HCT116 (cell line): ENCODE data around the gene CDK5RAP2. TPM values are rescaled to one million over a fixed set of nuclear protein-coding genes. Genes with fewer than 3 reads are reported as not detected.

Experiments
- ATAC-seq: fragments of 200-7000 bp; cut with Tn5 transposase; 2 replicates; pipeline ENCODE4 v1.9.1; 2020; ENCODE audit warnings: mild to moderate bottlenecking, moderate library complexity
- BruUV-seq: library from RNA; stranded (reverse); fragments of 400-500 nt; replicated peaks from 2 replicates; lab custom pipeline; 2021; lab: Mats Ljungman, UMichigan
- CTCF ChIA-PET: fragments of 300-600 bp; sonication (Branson Sonifier 250); formaldehyde crosslinking; loops from one replicate; lab custom pipeline; 2021; ENCODE audit warnings: antibody characterized with exemption; lab: Charles Lee
- POLR2A ChIA-PET: fragments of 300-600, 350-600 bp; sonication (Branson Sonifier 250); formaldehyde crosslinking; loops from one replicate; lab custom pipeline; 2021; ENCODE audit warnings: antibody characterized with exemption; lab: Charles Lee
- RAD21 ChIA-PET, 2 experiments: fragments of 300-600 bp; sonication (Branson Sonifier 250); formaldehyde crosslinking; loops; one replicate each; lab custom pipeline; 2023; ENCODE audit warnings: low total read pairs in 2 of 2; ENCODE audit not compliant: uncharacterized antibody in 2 of 2, unreplicated experiment in 2 of 2, low non-redundant PET in 1 of 2; lab: Charles Lee
- DNase-seq: peaks from one replicate; pipeline ENCODE4 v3.0.0-alpha.2; 2010; ENCODE audit warnings: low read depth, low spot score
- H2AFZ ChIP-seq: fragments of 200-600 bp; shearing (Covaris generic), sonication (generic); 2 replicates; pipeline ENCODE4 v1.6.1; 2017; ENCODE audit warnings: low read depth, mixed run types, mixed read lengths, antibody characterized with exemption, low read length; ENCODE audit not compliant: poor library complexity, severe bottlenecking
- H3K27ac ChIP-seq: 2 replicates; pipeline ENCODE4 v1.5.1; 2012; ENCODE audit warnings: low read depth, low read length
- H3K27me3 ChIP-seq: fragments of 200-600 bp; sonication (generic); 2 replicates; pipeline ENCODE4 v1.6.1; 2016; ENCODE audit warnings: mixed run types, low read length, mixed read lengths; ENCODE audit not compliant: insufficient read depth
- H3K36me3 ChIP-seq, 2 experiments: fragments of 200-500 bp in 1 of 2; fragments of 200-600 bp in 1 of 2; sonication (Bioruptor generic) in 1 of 2; sonication (generic) in 1 of 2; 2 replicates each; pipeline versions ENCODE4 v1.5.1 to v1.6.1; 2014 to 2016; ENCODE audit warnings: low read length in 2 of 2, inconsistent platforms in 1 of 2, mixed read lengths in 1 of 2, mixed run types in 1 of 2; ENCODE audit not compliant: insufficient read depth in 2 of 2, control insufficient read depth in 1 of 2
- H3K4me1 ChIP-seq, 2 experiments: fragments of 200-600 bp in 1 of 2; sonication (generic) in 1 of 2; 2 replicates each; pipeline versions ENCODE4 v1.5.1 to v1.6.1; 2012 to 2017; ENCODE audit warnings: low read length in 2 of 2, inconsistent platforms in 1 of 2, mild to moderate bottlenecking in 1 of 2, mixed read lengths in 1 of 2, mixed run types in 1 of 2, moderate library complexity in 1 of 2; ENCODE audit not compliant: insufficient read depth in 2 of 2, control insufficient read depth in 1 of 2
- H3K4me2 ChIP-seq: fragments of 200-600 bp; sonication (generic); 2 replicates; pipeline ENCODE4 v1.6.1; 2017; ENCODE audit warnings: mixed run types, low read length, mixed read lengths
- H3K4me3 ChIP-seq, 2 experiments: fragments of 200-600 bp in 1 of 2; sonication (generic) in 1 of 2; replicated peaks in 1 of 2; 2 replicates each; pipeline ENCODE4 v1.5.1; 2011 to 2016; ENCODE audit warnings: low read length in 2 of 2, control low read depth in 1 of 2, low read depth in 1 of 2, mild to moderate bottlenecking in 1 of 2, mixed read lengths in 1 of 2, mixed run types in 1 of 2
- H3K79me2 ChIP-seq: fragments of 200-600 bp; sonication (generic); 2 replicates; pipeline ENCODE4 v1.6.1; 2017; ENCODE audit warnings: mild to moderate bottlenecking, mixed run types, low read length, moderate library complexity, mixed read lengths; ENCODE audit not compliant: insufficient read depth
- H3K9ac ChIP-seq: fragments of 200-600 bp; sonication (generic); 2 replicates; pipeline ENCODE4 v1.6.1; 2016; ENCODE audit warnings: low read length, mixed read lengths
- H3K9me2 ChIP-seq: fragments of 200-600 bp; sonication (generic), shearing (Covaris generic); 2 replicates; pipeline ENCODE4 v1.6.1; 2017; ENCODE audit warnings: mixed run types, mild to moderate bottlenecking, moderate library complexity; ENCODE audit not compliant: insufficient read depth
- H3K9me3 ChIP-seq, 2 experiments: fragments of 200-500 bp in 1 of 2; fragments of 200-600 bp in 1 of 2; sonication (Bioruptor generic) in 1 of 2; sonication (generic) in 1 of 2; 2 replicates each; pipeline ENCODE4 v1.6.1; 2014 to 2017; ENCODE audit warnings: low read length in 2 of 2, mixed read lengths in 2 of 2, inconsistent platforms in 1 of 2, low read depth in 1 of 2, mild to moderate bottlenecking in 1 of 2, mixed run types in 1 of 2, moderate library complexity in 1 of 2; ENCODE audit not compliant: control insufficient read depth in 1 of 2, insufficient read depth in 1 of 2
- H4K20me1 ChIP-seq: fragments of 200-600 bp; sonication (generic), shearing (Covaris generic); 2 replicates; pipeline ENCODE4 v1.6.1; 2017; ENCODE audit warnings: mixed run types, mild to moderate bottlenecking, moderate library complexity; ENCODE audit not compliant: insufficient read depth
- EGR1 ChIP-seq: IDR thresholded peaks from 2 replicates; pipeline ENCODE4 v1.6.1; 2012; ENCODE audit warnings: low read depth
- ELF1 ChIP-seq: IDR thresholded peaks from 2 replicates; pipeline ENCODE4 v1.6.1; 2012; ENCODE audit warnings: low read depth, borderline replicate concordance
- JUND ChIP-seq: IDR thresholded peaks from 2 replicates; pipeline ENCODE4 v1.6.1; 2012
- REST ChIP-seq: IDR thresholded peaks from 2 replicates; pipeline ENCODE4 v1.6.1; 2012; ENCODE audit warnings: low read depth
- SIN3A ChIP-seq: IDR thresholded peaks from 2 replicates; pipeline ENCODE4 v1.6.1; 2012; ENCODE audit warnings: low read depth
- TCF7L2 ChIP-seq: IDR thresholded peaks from 2 replicates; pipeline ENCODE4 v1.7.0; 2011; ENCODE audit warnings: borderline replicate concordance, inconsistent platforms; ENCODE audit not compliant: insufficient read depth, insufficient read length; ENCODE audit errors: extremely low read depth
- ZNF274 ChIP-seq: fragments of 200-500 bp; sonication (Bioruptor generic); IDR thresholded peaks from 2 replicates; pipeline ENCODE4 v1.6.1; 2014; ENCODE audit warnings: mild to moderate bottlenecking, low read depth, low read length, inconsistent platforms
- intact Hi-C: fragments of 100-400 bp; cut with micrococcal nuclease; formaldehyde crosslinking; loops from 2 replicates; pipeline ENCODE4 v1.10.0; 2022
- total RNA-seq: library from RNA; stranded (reverse); gene quantifications from one replicate; pipeline ENCODE4 v1.2.1, GENCODE V29; 2021; ENCODE audit not compliant: unreplicated experiment
- TF ChIP-seq, protein P1 (sequence below): IDR thresholded peaks from 2 replicates; pipeline ENCODE4 v1.6.1; 2012

CDK5RAP2 gene
- total RNA-seq, 1 experiment from 2014 or later, result 56.2 TPM

DNA sequence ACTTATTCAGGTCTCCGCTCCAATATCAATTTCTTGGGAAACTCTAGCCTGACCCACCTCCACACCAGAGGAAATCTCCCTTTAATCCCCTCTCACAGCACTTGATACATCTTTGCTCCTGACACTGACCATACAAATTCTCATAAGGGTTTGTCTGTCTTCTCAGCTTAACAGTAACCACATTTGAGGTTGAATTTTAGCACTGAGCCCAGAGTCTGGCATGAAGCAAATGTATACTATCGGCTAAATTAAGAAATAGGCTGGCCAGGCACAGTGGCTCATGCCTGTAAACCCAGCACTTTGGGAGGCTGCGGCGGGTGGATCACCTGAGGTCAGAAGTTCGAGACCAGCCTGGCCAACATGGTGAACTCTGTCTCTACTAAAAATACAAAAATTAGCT lies 9.7 kb downstream of the CDK5RAP2 start (continued):
- no peak for TF ChIP-seq REST

DNA sequence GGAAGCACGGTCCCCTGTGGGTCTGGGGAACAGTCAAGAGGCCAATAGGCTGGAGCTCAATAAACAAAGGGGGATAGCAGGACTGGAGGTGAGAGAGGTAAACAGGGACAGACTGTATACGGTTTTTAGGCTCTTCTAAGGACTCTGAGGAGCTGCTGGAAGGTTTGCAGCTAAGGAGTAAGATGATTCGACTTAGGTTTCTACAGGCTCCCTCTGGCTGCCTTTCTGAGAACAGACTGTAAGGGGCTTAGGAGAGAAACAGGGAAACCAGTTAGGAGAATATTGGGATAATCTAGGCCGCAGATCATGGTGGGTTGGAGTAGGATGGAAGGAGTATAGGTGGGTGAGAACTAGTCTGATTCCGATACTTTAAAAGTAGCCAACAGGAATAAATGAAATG lies 10.4 kb downstream of the CDK5RAP2 start:
- H3K27me3 ChIP-seq, result no peaks in the 10 kb centered on the region
- no TSS peak for BruUV-seq
- ChIA-PET POLR2A (no interaction called here), CTCF (no interaction called here), RAD21 (no interaction called here)
- H3K9ac ChIP-seq, result no peak overlapping the region
- H3K4me3 ChIP-seq, result no peak overlapping the region
- H3K4me1 ChIP-seq, result no peaks in the 10 kb centered on the region
- TF ChIP-seq ZNF274 (no peak), JUND (no peak), ELF1 (no peak), TCF7L2 (no peak), SIN3A (no peak), EGR1 (no peak)
- TF ChIP-seq, protein P1, sequence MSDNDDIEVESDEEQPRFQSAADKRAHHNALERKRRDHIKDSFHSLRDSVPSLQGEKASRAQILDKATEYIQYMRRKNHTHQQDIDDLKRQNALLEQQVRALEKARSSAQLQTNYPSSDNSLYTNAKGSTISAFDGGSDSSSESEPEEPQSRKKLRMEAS, result no peak
- no peak overlapping the region for H3K4me2 ChIP-seq
- H3K79me2 ChIP-seq, result peaks cover 49% of the 10 kb centered on the region
- no peaks in the 10 kb centered on the region for H4K20me1 ChIP-seq
- DNase-seq (no peak), ATAC-seq (no peak)
- intact Hi-C loops, result no loop called here
- peaks cover 30% of the 10 kb centered on the region in 2 experiments; a peak in 3 of 4 replicates for H3K36me3 ChIP-seq
- H3K9me3 ChIP-seq, result no peaks in the 10 kb centered on the region
- H3K27ac ChIP-seq, result no peak overlapping the region
- no peak overlapping the region for H2AFZ ChIP-seq
- no peaks in the 10 kb centered on the region for H3K9me2 ChIP-seq
